Uterus (tissue), 4 donors: ENCODE results near the gene TXK. TPM values are rescaled to one million over a fixed set of nuclear protein-coding genes. Genes with fewer than 3 reads are reported as not detected.

ENCODE experiments used
- DNase-seq, 2 donors: peaks; one replicate each; pipeline ENCODE4 v3.0.0-alpha.2; 2019 to 2020
- H3K27ac ChIP-seq, 2 donors: fragments of 200-600 bp; sonication (generic); 1 replicate in 1 of 2; 2 replicates in 1 of 2; pipeline ENCODE4 v1.5.1; 2016 to 2018
- H3K27me3 ChIP-seq, 2 donors: fragments of 200-600 bp; sonication (generic); one replicate each; pipeline ENCODE4 v1.5.1; 2018 to 2019; ENCODE audit warnings: control low read depth in 1 of 2
- H3K36me3 ChIP-seq, 2 donors: fragments of 200-600 bp; sonication (generic); one replicate each; pipeline ENCODE4 v1.5.1; 2019; ENCODE audit warnings: control low read depth in 1 of 2
- H3K4me1 ChIP-seq, 2 donors: fragments of 200-600 bp; sonication (generic); one replicate each; pipeline ENCODE4 v1.5.1; 2018 to 2019; ENCODE audit warnings: control low read depth in 1 of 2
- H3K4me3 ChIP-seq, 2 donors: fragments of 200-600 bp; sonication (generic); 1 replicate in 1 of 2; 2 replicates in 1 of 2; pipeline ENCODE4 v1.5.1; 2018 to 2019; ENCODE audit warnings: mild to moderate bottlenecking in 1 of 2
- H3K9me3 ChIP-seq, 2 donors: fragments of 200-600 bp; sonication (generic); one replicate each; pipeline ENCODE4 v1.5.1; 2019; ENCODE audit warnings: control low read depth in 1 of 2
- POLR2A ChIP-seq, 2 donors: fragments of 450-650 bp; IDR thresholded peaks; one replicate each; pipeline ENCODE4 v1.6.1; 2016; ENCODE audit warnings: antibody characterized with exemption in 2 of 2, mild to moderate bottlenecking in 1 of 2, moderate library complexity in 1 of 2
- intact Hi-C: fragments of 100-400 bp; cut with DNase I; formaldehyde crosslinking; loops from one replicate; pipeline ENCODE4 v1.15.1; 2023; ENCODE audit warnings: low total_unique reads
- total RNA-seq, 4 donors: library from RNA; depleted of rRNA in 3 of 4; stranded (reverse); fragments of >200 nt in 3 of 4; gene quantifications; one replicate each; pipeline versions ENCODE4 v1.1.0 to v1.2.4, GENCODE V29; 2014 to 2023
- TF ChIP-seq, protein P1 (sequence below), 4 experiments: fragments of 200-600 bp in 2 of 4; fragments of 450-650 bp in 2 of 4; sonication (generic) in 2 of 4; IDR thresholded peaks; one replicate each; pipeline ENCODE4 v1.5.1; 2016 to 2019; ENCODE audit warnings: antibody characterized with exemption in 4 of 4, mild to moderate bottlenecking in 2 of 4, moderate library complexity in 1 of 4
- donor health status: DM: yes; HTN: yes; CAD: no.

The TXK gene
- total RNA-seq, 4 donors from 2014 or later, result 1.3 to 6.4 (median 3.1) TPM; not detected in 1

DNA sequence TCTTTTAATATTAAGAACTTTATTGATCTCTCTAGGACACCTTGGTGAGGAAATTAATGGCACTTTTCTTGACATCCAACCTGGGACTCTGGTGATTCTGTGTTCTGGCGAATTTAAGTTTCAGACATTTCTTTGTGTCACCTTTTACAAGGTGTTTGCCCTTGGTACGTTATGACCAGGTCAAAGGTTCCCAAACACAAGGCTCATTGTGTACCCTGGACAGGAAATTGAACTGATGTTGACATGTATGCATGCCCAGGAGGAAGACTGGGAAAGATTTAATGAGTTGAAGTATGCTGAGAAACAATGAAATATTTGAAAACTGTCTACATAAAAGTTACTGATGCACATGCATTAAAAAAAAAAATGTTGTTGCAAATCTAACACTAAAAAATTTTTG, 95.4 kb downstream of the TXK start:
- intact Hi-C loops, result no loop called here
- no peak for DNase-seq

DNA sequence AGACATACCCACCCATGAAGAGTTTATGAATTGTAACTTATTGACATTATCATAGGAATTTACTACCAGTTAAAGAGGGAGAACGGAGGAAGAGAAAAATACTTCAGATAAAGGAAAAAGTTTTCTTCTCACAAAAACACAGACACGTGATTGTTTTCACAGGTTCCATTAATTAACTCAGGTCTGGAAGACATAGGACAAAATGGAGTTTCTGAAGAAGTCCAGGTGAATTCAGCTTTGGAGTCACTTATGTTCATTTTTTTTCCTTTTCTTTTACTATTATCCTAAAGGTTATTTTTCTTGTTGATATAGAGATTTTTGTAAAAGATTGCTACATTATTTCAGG, 97.0 kb downstream of the TXK start:
- Histone ChIP-seq H3K4me3 (no peak overlapping the region), H3K4me1 (no peaks in the 10 kb centered on the region), H3K27me3 (no peaks in the 10 kb centered on the region), H3K9me3 (no peaks in the 10 kb centered on the region), H3K27ac (no peak overlapping the region), H3K36me3 (no peaks in the 10 kb centered on the region)
- no peak for TF ChIP-seq POLR2A (IDR thresholded peaks at IDR 0.05)
- TF ChIP-seq, protein P1, sequence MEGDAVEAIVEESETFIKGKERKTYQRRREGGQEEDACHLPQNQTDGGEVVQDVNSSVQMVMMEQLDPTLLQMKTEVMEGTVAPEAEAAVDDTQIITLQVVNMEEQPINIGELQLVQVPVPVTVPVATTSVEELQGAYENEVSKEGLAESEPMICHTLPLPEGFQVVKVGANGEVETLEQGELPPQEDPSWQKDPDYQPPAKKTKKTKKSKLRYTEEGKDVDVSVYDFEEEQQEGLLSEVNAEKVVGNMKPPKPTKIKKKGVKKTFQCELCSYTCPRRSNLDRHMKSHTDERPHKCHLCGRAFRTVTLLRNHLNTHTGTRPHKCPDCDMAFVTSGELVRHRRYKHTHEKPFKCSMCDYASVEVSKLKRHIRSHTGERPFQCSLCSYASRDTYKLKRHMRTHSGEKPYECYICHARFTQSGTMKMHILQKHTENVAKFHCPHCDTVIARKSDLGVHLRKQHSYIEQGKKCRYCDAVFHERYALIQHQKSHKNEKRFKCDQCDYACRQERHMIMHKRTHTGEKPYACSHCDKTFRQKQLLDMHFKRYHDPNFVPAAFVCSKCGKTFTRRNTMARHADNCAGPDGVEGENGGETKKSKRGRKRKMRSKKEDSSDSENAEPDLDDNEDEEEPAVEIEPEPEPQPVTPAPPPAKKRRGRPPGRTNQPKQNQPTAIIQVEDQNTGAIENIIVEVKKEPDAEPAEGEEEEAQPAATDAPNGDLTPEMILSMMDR (IDR thresholded peaks at IDR 0.05), result no peak
- no peak for DNase-seq
- intact Hi-C loops, result no loop called here

More for the DNA sequence above, 95.4 kb downstream of the TXK start:
- Histone ChIP-seq H3K4me3 (no peak overlapping the region), H3K27me3 (no peaks in the 10 kb centered on the region), H3K36me3 (no peaks in the 10 kb centered on the region), H3K9me3 (no peaks in the 10 kb centered on the region), H3K27ac (no peak overlapping the region), H3K4me1 (no peaks in the 10 kb centered on the region)
- TF ChIP-seq, protein P1 (IDR thresholded peaks at IDR 0.05), result no peak
- no peak for TF ChIP-seq POLR2A (IDR thresholded peaks at IDR 0.05)

DNA sequence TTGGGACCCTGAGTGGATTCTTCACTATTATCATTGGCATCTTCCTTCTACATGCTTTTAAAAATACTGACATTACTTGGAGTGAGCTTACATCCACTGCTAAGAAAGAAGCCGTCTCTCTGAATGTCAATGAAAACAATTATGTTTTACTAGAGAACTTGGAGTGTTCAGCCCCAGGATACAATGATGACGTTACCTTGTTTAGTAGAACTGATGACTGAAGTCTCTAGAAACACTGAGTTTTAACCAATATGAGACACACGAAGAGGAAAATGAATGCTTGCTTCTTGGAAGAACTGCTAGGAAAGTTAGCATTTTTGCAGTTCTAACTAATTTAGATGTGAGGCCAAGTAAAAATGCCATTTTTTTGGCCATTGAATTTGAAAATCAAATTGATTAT, 98.1 kb downstream of the TXK start:
- no peak overlapping the region for H3K4me3 ChIP-seq
- H3K36me3 ChIP-seq, result no peaks in the 10 kb centered on the region
- no peaks in the 10 kb centered on the region for H3K9me3 ChIP-seq
- intact Hi-C loops, result no loop called here
- H3K4me1 ChIP-seq, result no peaks in the 10 kb centered on the region
- TF ChIP-seq, protein P1 (IDR thresholded peaks at IDR 0.05), result no peak
- no peak for TF ChIP-seq POLR2A (IDR thresholded peaks at IDR 0.05)
- no peak for DNase-seq
- no peaks in the 10 kb centered on the region for H3K27me3 ChIP-seq
- H3K27ac ChIP-seq, result no peak overlapping the region

DNA sequence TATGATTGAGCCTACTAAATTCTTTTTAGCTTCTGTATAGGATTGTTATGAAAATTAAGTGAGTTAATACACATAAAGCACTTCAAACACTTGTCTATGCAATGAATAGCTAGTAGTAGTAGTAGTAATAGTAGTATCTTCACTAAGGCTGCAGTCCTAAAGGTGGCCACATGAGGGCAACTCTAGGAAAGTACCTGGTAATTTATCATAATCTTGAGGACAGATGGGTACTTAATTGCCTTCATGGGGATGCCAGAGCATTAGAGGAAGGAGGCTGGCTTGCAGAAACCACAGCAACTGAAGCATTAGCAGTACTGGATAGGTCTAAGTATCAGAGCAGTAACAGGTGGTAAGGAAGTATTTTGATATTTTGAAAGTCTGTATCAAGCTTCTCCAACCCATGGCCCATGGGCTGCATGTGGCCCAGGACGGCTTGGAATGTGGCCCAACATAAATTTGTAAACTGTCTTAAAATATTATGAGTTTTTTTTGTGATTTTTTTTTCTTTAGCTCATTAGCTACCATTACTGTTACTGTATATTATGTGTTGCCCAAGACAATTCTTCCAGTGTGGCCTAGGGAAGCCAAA, 100.1 kb downstream of the TXK start:
- Histone ChIP-seq H3K4me3 (no peak overlapping the region), H3K27me3 (no peaks in the 10 kb centered on the region), H3K36me3 (no peaks in the 10 kb centered on the region), H3K27ac (no peak overlapping the region), H3K9me3 (no peaks in the 10 kb centered on the region), H3K4me1 (no peaks in the 10 kb centered on the region)
- TF ChIP-seq, protein P1 (IDR thresholded peaks at IDR 0.05), result no peak
- TF ChIP-seq POLR2A (IDR thresholded peaks at IDR 0.05), result no peak
- DNase-seq, result no peak
- intact Hi-C loops, result no loop called here

DNA sequence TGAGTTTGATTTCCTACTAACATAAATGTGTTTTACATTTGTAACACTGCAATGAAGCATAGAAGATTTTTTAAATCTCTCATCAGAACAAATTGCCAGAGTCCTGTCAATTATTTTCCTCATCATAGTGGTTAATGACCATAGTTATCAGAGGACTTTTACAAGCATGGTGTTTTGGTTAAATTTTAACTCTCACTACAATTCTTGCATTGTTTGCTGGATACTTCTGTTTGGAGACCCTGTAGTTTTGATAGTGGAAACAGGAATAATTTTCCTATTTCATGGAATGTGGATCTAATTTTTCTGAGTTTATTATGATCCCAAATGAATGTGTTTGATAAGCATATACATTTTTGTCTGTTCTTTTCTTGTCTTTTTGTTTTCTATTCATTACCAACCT, 100.6 kb downstream of the TXK start:
- Histone ChIP-seq H3K36me3 (no peaks in the 10 kb centered on the region), H3K27ac (no peak overlapping the region), H3K9me3 (no peaks in the 10 kb centered on the region), H3K4me3 (no peak overlapping the region), H3K27me3 (no peaks in the 10 kb centered on the region), H3K4me1 (no peaks in the 10 kb centered on the region)
- no peak for DNase-seq
- TF ChIP-seq, protein P1 (IDR thresholded peaks at IDR 0.05), result no peak
- TF ChIP-seq POLR2A (IDR thresholded peaks at IDR 0.05), result no peak
- intact Hi-C loops, result no loop called here
